ENCODE measurements around the gene HRCT1. TPM values are rescaled to one million over a fixed set of nuclear protein-coding genes. Genes with fewer than 3 reads are reported as not detected.

Gene HRCT1
- total RNA-seq, 1 experiment from 2014 or later, result 0.21 TPM

DNA sequence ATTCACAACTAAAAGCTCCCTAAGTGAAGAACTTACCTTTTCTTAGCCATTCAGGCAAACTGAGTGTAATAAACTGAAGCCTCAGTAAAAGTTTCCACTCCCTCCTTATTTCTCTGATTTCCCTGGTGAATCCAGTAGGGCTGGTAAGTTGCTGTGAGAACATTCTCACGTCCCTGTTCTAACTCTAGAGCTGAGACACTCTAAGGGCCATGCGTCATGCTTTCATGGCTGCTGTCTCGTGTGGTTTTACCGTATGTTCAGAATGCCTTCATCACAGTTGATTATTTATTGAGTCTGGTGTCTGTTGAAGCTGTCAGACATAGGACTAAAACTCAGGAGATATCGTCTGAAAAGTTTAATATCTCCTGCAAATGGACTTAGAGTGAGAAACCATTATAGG is 50.6 kb downstream of the HRCT1 start:
- H3K4me3 ChIP-seq (ENCODE audit: insufficient read depth, low read depth, low read length), result no peak overlapping the region
- no peak for DNase-seq
- peaks cover 2% of the 10 kb centered on the region; the same call in 1 of the 2 replicates for H3K27me3 ChIP-seq (ENCODE audit: control insufficient read depth, insufficient read depth, low read length)
- no peaks in the 10 kb centered on the region for H3K36me3 ChIP-seq (replicated peaks; ENCODE audit: control insufficient read depth, insufficient read depth, low read length)

Other genes starting within 250 kb of the HRCT1 start
- gene RMRP, start 248.2 kb upstream of the HRCT1 start, total RNA-seq (2014; rRNA removed; shearing (Covaris generic)), result 10,629 and 14,347 TPM in 2 replicates
- gene CCDC107, start 247.9 kb upstream of the HRCT1 start, total RNA-seq (2014; rRNA removed; shearing (Covaris generic)), result 4.1 and 9.3 TPM in 2 replicates
- 17.4 and 21.4 TPM in 2 replicates for gene ARHGEF39, start 241.0 kb upstream of the HRCT1 start, total RNA-seq (2014; rRNA removed; shearing (Covaris generic))
- gene CA9, start 232.3 kb upstream of the HRCT1 start, total RNA-seq (2014; rRNA removed; shearing (Covaris generic)), result 0.78 TPM in 1 of 2 replicates, not detected in the other
- 117 and 129 TPM in 2 replicates for gene TPM2, start 216.3 kb upstream of the HRCT1 start, total RNA-seq (2014; rRNA removed; shearing (Covaris generic))
- 91.2 and 106 TPM in 2 replicates for gene TLN1, start 174.0 kb upstream of the HRCT1 start, total RNA-seq (2014; rRNA removed; shearing (Covaris generic))
- gene CREB3, start 173.5 kb upstream of the HRCT1 start, total RNA-seq (2014; rRNA removed; shearing (Covaris generic)), result 26.0 and 28.6 TPM in 2 replicates
- 75.2 and 85.5 TPM in 2 replicates for gene GBA2, start 157.0 kb upstream of the HRCT1 start, total RNA-seq (2014; rRNA removed; shearing (Covaris generic))
- 14.4 and 16.4 TPM in 2 replicates for gene RGP1, start 156.9 kb upstream of the HRCT1 start, total RNA-seq (2014; rRNA removed; shearing (Covaris generic))
- not detected in 2 replicates for gene MSMP, start 151.9 kb upstream of the HRCT1 start, total RNA-seq (2014; rRNA removed; shearing (Covaris generic))
- 6.4 and 7.5 TPM in 2 replicates for gene NPR2, start 114.6 kb upstream of the HRCT1 start, total RNA-seq (2014; rRNA removed; shearing (Covaris generic))
- 0.15 and 0.55 TPM in 2 replicates for gene SPAG8, start 93.9 kb upstream of the HRCT1 start, total RNA-seq (2014; rRNA removed; shearing (Covaris generic))
- 46.9 and 53.8 TPM in 2 replicates for gene HINT2, start 91.2 kb upstream of the HRCT1 start, total RNA-seq (2014; rRNA removed; shearing (Covaris generic))
- gene FAM221B, start 77.5 kb upstream of the HRCT1 start, total RNA-seq (2014; rRNA removed; shearing (Covaris generic)), result not detected in 2 replicates
- gene TMEM8B, start 77.0 kb upstream of the HRCT1 start, total RNA-seq (2014; rRNA removed; shearing (Covaris generic)), result 2.0 and 3.1 TPM in 2 replicates
- gene OR13J1, start 35.8 kb upstream of the HRCT1 start, total RNA-seq (2014; rRNA removed; shearing (Covaris generic)), result not detected in 2 replicates
- gene SPAAR, start 3.3 kb downstream of the HRCT1 start, total RNA-seq (2014; rRNA removed; shearing (Covaris generic)), result 0.07 TPM in 1 of 2 replicates, not detected in the other
- not detected in 2 replicates for gene OR2S2, start 52.0 kb downstream of the HRCT1 start, total RNA-seq (2014; rRNA removed; shearing (Covaris generic))
- 11.7 and 16.1 TPM in 2 replicates for gene RECK, start 130.7 kb downstream of the HRCT1 start, total RNA-seq (2014; rRNA removed; shearing (Covaris generic))
- gene GLIPR2, start 230.5 kb downstream of the HRCT1 start, total RNA-seq (2014; rRNA removed; shearing (Covaris generic)), result 2.7 and 9.1 TPM in 2 replicates